Neuronal stem cell (in vitro differentiated cells): ENCODE measurements around the gene SLC22A13.
A peak's percentile ranks its signal among the peaks of the same experiment; 100 is the strongest.

Experiments
- DNase-seq: peaks from one replicate; pipeline ENCODE4 v3.0.0-alpha.2; 2013; ENCODE audit warnings: low spot score
- H2AFZ ChIP-seq: one replicate; pipeline ENCODE4 v1.6.1; 2013; ENCODE audit warnings: mild to moderate bottlenecking, low read length, inconsistent platforms
- H2AK5ac ChIP-seq: 2 replicates; pipeline ENCODE4 v1.6.1; 2013; ENCODE audit warnings: low read depth, mild to moderate bottlenecking, inconsistent platforms, low read length, moderate library complexity, mixed read lengths
- H2BK120ac ChIP-seq: 2 replicates; pipeline ENCODE4 v1.6.1; 2013; ENCODE audit warnings: low read depth, mild to moderate bottlenecking, inconsistent platforms, low read length, moderate library complexity, mixed read lengths
- H2BK12ac ChIP-seq: one replicate; pipeline ENCODE4 v1.6.1; 2013; ENCODE audit warnings: low read length, inconsistent platforms
- H2BK15ac ChIP-seq: 2 replicates; pipeline ENCODE4 v1.6.1; 2013; ENCODE audit warnings: mild to moderate bottlenecking, low read length, inconsistent platforms, mixed read lengths
- H2BK5ac ChIP-seq: one replicate; pipeline ENCODE4 v1.6.1; 2013; ENCODE audit warnings: inconsistent platforms, mild to moderate bottlenecking, low read length, moderate library complexity
- H3K14ac ChIP-seq: one replicate; pipeline ENCODE4 v1.6.1; 2013; ENCODE audit warnings: low read length, inconsistent platforms
- H3K18ac ChIP-seq: 2 replicates; pipeline ENCODE4 v1.6.1; 2013; ENCODE audit warnings: low read length, inconsistent platforms
- H3K23ac ChIP-seq: 2 replicates; pipeline ENCODE4 v1.6.1; 2013; ENCODE audit warnings: low read depth, mild to moderate bottlenecking, mixed read lengths, low read length, inconsistent platforms; ENCODE audit not compliant: poor library complexity
- H3K27ac ChIP-seq: replicated peaks from 3 replicates; pipeline ENCODE4 v1.5.1; 2013; ENCODE audit warnings: low read length, inconsistent platforms
- H3K27me3 ChIP-seq, 3 experiments: 2 replicates each; pipeline ENCODE4 v1.6.1; 2013; ENCODE audit warnings: low read length in 3 of 3, mild to moderate bottlenecking in 2 of 3, inconsistent platforms in 1 of 3, low read depth in 1 of 3, mixed read lengths in 1 of 3, moderate library complexity in 1 of 3; ENCODE audit not compliant: control insufficient read depth in 3 of 3, insufficient read depth in 3 of 3
- H3K36me3 ChIP-seq, 2 donors: replicated peaks in 1 of 2; 2 replicates each; pipeline ENCODE4 v1.6.1; 2013; ENCODE audit warnings: low read length in 2 of 2; ENCODE audit not compliant: control insufficient read depth in 2 of 2, insufficient read depth in 2 of 2
- H3K4ac ChIP-seq: 2 replicates; pipeline ENCODE4 v1.6.1; 2013; ENCODE audit warnings: inconsistent platforms, mild to moderate bottlenecking, low read length, moderate library complexity
- H3K4me1 ChIP-seq, 2 donors: 1 replicate in 1 of 2; 2 replicates in 1 of 2; pipeline ENCODE4 v1.6.1; 2013; ENCODE audit warnings: low read length in 2 of 2, low read depth in 1 of 2; ENCODE audit not compliant: control insufficient read depth in 2 of 2, insufficient read depth in 1 of 2
- H3K4me2 ChIP-seq: one replicate; pipeline ENCODE4 v1.6.1; 2013; ENCODE audit warnings: mild to moderate bottlenecking, low read length, inconsistent platforms; ENCODE audit not compliant: insufficient read depth, poor library complexity, severe bottlenecking
- H3K4me3 ChIP-seq, 2 donors: 2 replicates each; pipeline ENCODE4 v1.5.1; 2013; ENCODE audit warnings: low read length in 2 of 2, mild to moderate bottlenecking in 2 of 2, inconsistent platforms in 1 of 2, moderate library complexity in 1 of 2
- H3K79me1 ChIP-seq: one replicate; pipeline ENCODE4 v1.6.1; 2013; ENCODE audit warnings: low read depth, mild to moderate bottlenecking, inconsistent platforms, low read length, moderate library complexity
- H3K9ac ChIP-seq: one replicate; pipeline ENCODE4 v1.6.1; 2013; ENCODE audit warnings: mild to moderate bottlenecking, low read depth, low read length, inconsistent platforms; ENCODE audit not compliant: poor library complexity
- H3K9me3 ChIP-seq, 2 donors: replicated peaks in 1 of 2; 2 replicates each; pipeline versions ENCODE3 to v1.6.1; 2013; ENCODE audit warnings: low read length in 2 of 2, mild to moderate bottlenecking in 2 of 2, inconsistent platforms in 1 of 2, low read depth in 1 of 2, mixed read lengths in 1 of 2, moderate library complexity in 1 of 2; ENCODE audit not compliant: control insufficient read depth in 2 of 2, insufficient read depth in 1 of 2
- H4K8ac ChIP-seq: one replicate; pipeline ENCODE4 v1.6.1; 2013; ENCODE audit warnings: low read depth, mild to moderate bottlenecking, inconsistent platforms, low read length, moderate library complexity
- H4K91ac ChIP-seq: one replicate; pipeline ENCODE4 v1.6.1; 2013; ENCODE audit warnings: low read length, low read depth, mild to moderate bottlenecking, inconsistent platforms; ENCODE audit not compliant: poor library complexity
- WGBS, 2 donors: extraction: QIAGEN DNeasy Blood & Tissue Kit; methylation state at CpG; one replicate each; pipeline ENCODE4 v1.1.7; 2013; ENCODE audit warnings: missing lambda C conversion rate in 2 of 2, mixed read lengths in 1 of 2; ENCODE audit not compliant: insufficient read length in 2 of 2, insufficient replicate concordance in 1 of 2; ENCODE audit errors: extremely low coverage in 2 of 2; 5-methylcytosine and 5-hydroxymethylcytosine counted together

SLC22A13 gene

GRCh38 chr3:38316356-38317191 lies 51.0 kb downstream of the SLC22A13 start:
- Histone ChIP-seq H2BK120ac (no peak overlapping the region), H3K4me2 (no peak overlapping the region), H3K14ac (peak overlapping the region; percentile 2), H4K91ac (no peak overlapping the region), H3K36me3 (no peaks in the 10 kb centered on the region), H2BK12ac (peak overlapping the region; percentile 14), H2AK5ac (peak overlapping the region; percentile 33), H2AFZ (peak overlapping the region; percentile 54), H3K79me1 (no peaks in the 10 kb centered on the region), H3K4me1 (peaks cover 4 to 5% of the 10 kb centered on the region in 2 donors), H3K9me3 (no peaks in the 10 kb centered on the region), H4K8ac (no peak overlapping the region), H3K27ac (no peak overlapping the region), H3K4me3 (no peak overlapping the region), H3K4ac (no peak overlapping the region), H3K9ac (no peak overlapping the region), H2BK5ac (no peak overlapping the region), H3K18ac (no peak overlapping the region), H3K23ac (no peak overlapping the region), H2BK15ac (no peak overlapping the region), H3K27me3 (peaks cover 0 to 9% (median 0%) of the 10 kb centered on the region in 3 experiments)
- WGBS, 2 donors, result no CpG with 5 or more reads among the region's 22 CpGs
- no peak for DNase-seq

GRCh38 chr3:38317192-38317759 lies 51.7 kb downstream of the SLC22A13 start:
- Histone ChIP-seq H3K27me3 (peaks cover 0 to 9% (median 0%) of the 10 kb centered on the region in 3 experiments), H3K79me1 (no peaks in the 10 kb centered on the region), H2BK15ac (no peak overlapping the region), H3K4me2 (no peak overlapping the region), H2BK5ac (no peak overlapping the region), H3K4me3 (no peak overlapping the region), H2AFZ (no peak overlapping the region), H4K91ac (no peak overlapping the region), H2AK5ac (no peak overlapping the region), H3K9ac (no peak overlapping the region), H3K4me1 (peaks cover 4 to 5% of the 10 kb centered on the region in 2 donors), H2BK12ac (no peak overlapping the region), H2BK120ac (no peak overlapping the region), H3K18ac (no peak overlapping the region), H3K23ac (no peak overlapping the region), H3K9me3 (no peaks in the 10 kb centered on the region), H3K14ac (no peak overlapping the region), H3K36me3 (no peaks in the 10 kb centered on the region), H3K4ac (no peak overlapping the region), H4K8ac (no peak overlapping the region), H3K27ac (no peak overlapping the region)
- no CpG with 5 or more reads among the region's 7 CpGs for WGBS, 2 donors
- DNase-seq, result no peak

GRCh38 chr3:38318766-38319671 lies 53.4 kb downstream of the SLC22A13 start:
- Histone ChIP-seq H3K14ac (no peak overlapping the region), H2AFZ (no peak overlapping the region), H2BK12ac (no peak overlapping the region), H3K9ac (no peak overlapping the region), H2AK5ac (no peak overlapping the region), H3K36me3 (no peaks in the 10 kb centered on the region), H3K9me3 (no peaks in the 10 kb centered on the region), H2BK120ac (no peak overlapping the region), H4K8ac (no peak overlapping the region), H3K27me3 (peaks cover 0 to 14% (median 0%) of the 10 kb centered on the region in 3 experiments), H2BK15ac (no peak overlapping the region), H4K91ac (no peak overlapping the region), H3K4me2 (no peak overlapping the region), H3K18ac (no peak overlapping the region), H3K27ac (no peak overlapping the region), H3K23ac (no peak overlapping the region), H3K79me1 (no peaks in the 10 kb centered on the region), H3K4me3 (no peak overlapping the region), H3K4me1 (peaks cover 4 to 5% of the 10 kb centered on the region in 2 donors), H2BK5ac (no peak overlapping the region), H3K4ac (no peak overlapping the region)
- WGBS, 2 donors, result no CpG with 5 or more reads among the region's 8 CpGs
- DNase-seq, result no peak
